Activated T-helper 2 cell treated with anti-CD3 and anti-CD28 coated beads, Interferon-gamma antibody, Interleukin-2, Interleukin-4, amounts not matched to agents 10 μg/mL and 5 μg/mL and 100 μg/mL, durations not matched to agents 14 hours and 24 hours and 36 hours (primary cell): ENCODE measurements around the gene MLXIPL. TPM values are rescaled to one million over a fixed set of nuclear protein-coding genes. Genes with fewer than 3 reads are reported as not detected.
"Not testable (repeated sequence)": the region's sequence is repeated elsewhere in the genome, so short reads cannot be mapped to it uniquely, and the experiment has no call there.

ENCODE experiments used
- DNase-seq: peaks from one replicate; pipeline ENCODE4 v3.0.0; 2021; ENCODE audit warnings: low spot score
- H3K27ac Mint-ChIP-seq: one replicate; pipeline ENCODE4 v1.8.0; 2021; ENCODE audit warnings: mixed read lengths
- H3K27me3 Mint-ChIP-seq: one replicate; pipeline ENCODE4 v1.8.0; 2021; ENCODE audit warnings: low read depth, mixed read lengths
- H3K36me3 Mint-ChIP-seq: one replicate; pipeline ENCODE4 v1.8.0; 2021; ENCODE audit warnings: low read depth, mixed read lengths
- H3K4me1 Mint-ChIP-seq: one replicate; pipeline ENCODE4 v1.8.0; 2021; ENCODE audit warnings: low read depth, mixed read lengths
- H3K4me3 Mint-ChIP-seq: one replicate; pipeline ENCODE4 v1.8.0; 2021; ENCODE audit warnings: low read depth, mild to moderate bottlenecking, moderate library complexity, mixed read lengths
- H3K9me3 Mint-ChIP-seq: one replicate; pipeline ENCODE4 v1.8.0; 2021; ENCODE audit warnings: mixed read lengths
- intact Hi-C: fragments of 100-400 bp; cut with micrococcal nuclease; formaldehyde crosslinking; loops from one replicate; pipeline ENCODE4 v1.15.1; 2023
- total RNA-seq: library from RNA; stranded (reverse); gene quantifications from 2 replicates; pipeline ENCODE4 v1.2.3, GENCODE V29; 2022

The MLXIPL gene
- total RNA-seq, 1 donor from 2014 or later = not detected

- Mint-ChIP-seq H3K4me1 (peaks cover 3% of the 10 kb centered on the region), H3K9me3 (no peaks in the 10 kb centered on the region), H3K4me3 (no peak overlapping the region), H3K36me3 (no peaks in the 10 kb centered on the region), H3K27ac (no peak overlapping the region), H3K27me3 (peaks cover 10% of the 10 kb centered on the region)
- intact Hi-C loops = no loop called here
- no peak for DNase-seq
These were observed 9.5 kb upstream of the MLXIPL start for GRCh38 chr7:73633844-73634243.

- Mint-ChIP-seq H3K4me1 (peaks cover 3% of the 10 kb centered on the region), H3K36me3 (no peaks in the 10 kb centered on the region), H3K9me3 (no peaks in the 10 kb centered on the region), H3K27me3 (peaks cover 14% of the 10 kb centered on the region), H3K27ac (no peak overlapping the region), H3K4me3 (no peak overlapping the region)
- intact Hi-C loops = no loop called here
- DNase-seq = no peak
These were observed 9.0 kb upstream of the MLXIPL start for GRCh38 chr7:73633323-73633722.

GRCh38 chr7:73631558-73631957 is 7.2 kb upstream of the MLXIPL start:
- peaks cover 3% of the 10 kb centered on the region for H3K4me1 Mint-ChIP-seq
- intact Hi-C loops = no loop called here
- H3K27ac Mint-ChIP-seq = no peak overlapping the region
- peaks cover 29% of the 10 kb centered on the region for H3K27me3 Mint-ChIP-seq
- no peaks in the 10 kb centered on the region for H3K9me3 Mint-ChIP-seq
- no peak overlapping the region for H3K4me3 Mint-ChIP-seq
- H3K36me3 Mint-ChIP-seq = no peaks in the 10 kb centered on the region
- no peak for DNase-seq

- Mint-ChIP-seq H3K27me3 (peaks cover 42% of the 10 kb centered on the region), H3K4me3 (no peak overlapping the region), H3K36me3 (no peaks in the 10 kb centered on the region), H3K9me3 (no peaks in the 10 kb centered on the region), H3K4me1 (no peaks in the 10 kb centered on the region), H3K27ac (no peak overlapping the region)
- DNase-seq = no peak
- intact Hi-C loops = no loop called here
These were observed 4.2 kb upstream of the MLXIPL start for GRCh38 chr7:73628504-73628903.

DNA sequence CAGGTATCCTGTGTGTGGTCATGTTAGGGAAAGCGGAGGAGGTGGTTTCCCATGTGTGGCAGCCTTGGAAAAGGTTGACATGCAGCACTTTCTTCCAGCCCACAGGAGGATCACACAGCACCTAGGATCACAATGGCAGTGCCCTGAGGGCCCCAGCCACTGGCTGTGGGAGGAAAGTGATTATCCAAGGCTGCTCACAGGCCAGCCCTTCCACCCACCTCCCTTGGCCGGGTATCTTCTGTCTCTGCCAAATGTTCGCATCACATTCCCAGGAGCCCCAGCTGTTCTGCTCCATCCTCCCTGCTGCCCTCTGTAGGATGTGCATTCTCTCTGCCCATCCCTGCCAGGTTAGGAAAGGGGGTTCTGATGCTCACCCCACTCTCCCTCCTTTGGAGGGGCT is 2.5 kb upstream of the MLXIPL start:
- no peaks in the 10 kb centered on the region for H3K4me1 Mint-ChIP-seq
- no peak overlapping the region for H3K27ac Mint-ChIP-seq
- peaks cover 50% of the 10 kb centered on the region for H3K27me3 Mint-ChIP-seq
- no peak for DNase-seq
- no peak overlapping the region for H3K4me3 Mint-ChIP-seq
- no peaks in the 10 kb centered on the region for H3K9me3 Mint-ChIP-seq
- no peaks in the 10 kb centered on the region for H3K36me3 Mint-ChIP-seq
- intact Hi-C loops = no loop called here

DNA sequence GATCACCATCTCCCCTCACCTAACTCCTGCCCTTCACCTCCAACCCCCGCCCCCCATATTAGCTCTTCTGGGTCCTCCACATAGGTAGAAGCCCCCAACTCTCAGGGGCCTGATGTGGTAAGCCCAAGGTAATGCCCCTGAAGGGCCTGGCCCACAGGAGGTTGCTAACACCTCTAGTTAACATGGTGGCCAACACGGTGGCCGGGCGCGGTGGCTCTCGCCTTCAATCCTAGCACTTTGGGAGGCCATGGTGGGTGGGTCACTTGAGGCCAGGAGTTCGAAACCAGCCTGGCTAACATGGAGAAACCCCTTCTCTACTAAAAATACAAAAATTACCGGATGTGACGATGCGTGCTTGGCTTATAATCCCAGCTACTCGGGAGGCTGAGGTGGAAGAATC is 954 bp upstream of the MLXIPL start:
- H3K9me3 Mint-ChIP-seq = no peaks in the 10 kb centered on the region
- peaks cover 55% of the 10 kb centered on the region for H3K27me3 Mint-ChIP-seq
- no peak for DNase-seq
- no peak overlapping the region for H3K27ac Mint-ChIP-seq
- intact Hi-C loops = loop anchor here (2.0 kb wide), 1 partner anchor 94 kb away; the partner anchor contains the start of gene STX1A
- H3K4me1 Mint-ChIP-seq = no peaks in the 10 kb centered on the region
- H3K4me3 Mint-ChIP-seq = no peak overlapping the region
- no peaks in the 10 kb centered on the region for H3K36me3 Mint-ChIP-seq

GRCh38 chr7:73624669-73625001 is 313 bp upstream of the MLXIPL start:
- Mint-ChIP-seq H3K27me3 (peaks cover 56% of the 10 kb centered on the region), H3K4me1 (no peaks in the 10 kb centered on the region), H3K9me3 (no peaks in the 10 kb centered on the region), H3K4me3 (no peak overlapping the region), H3K27ac (no peak overlapping the region), H3K36me3 (no peaks in the 10 kb centered on the region)
- intact Hi-C loops = loop anchor here (2.0 to 5.0 kb wide), 2 partner anchors 43 to 94 kb away; partner anchors contain the start of genes STX1A and VPS37D
- DNase-seq = no peak

DNA sequence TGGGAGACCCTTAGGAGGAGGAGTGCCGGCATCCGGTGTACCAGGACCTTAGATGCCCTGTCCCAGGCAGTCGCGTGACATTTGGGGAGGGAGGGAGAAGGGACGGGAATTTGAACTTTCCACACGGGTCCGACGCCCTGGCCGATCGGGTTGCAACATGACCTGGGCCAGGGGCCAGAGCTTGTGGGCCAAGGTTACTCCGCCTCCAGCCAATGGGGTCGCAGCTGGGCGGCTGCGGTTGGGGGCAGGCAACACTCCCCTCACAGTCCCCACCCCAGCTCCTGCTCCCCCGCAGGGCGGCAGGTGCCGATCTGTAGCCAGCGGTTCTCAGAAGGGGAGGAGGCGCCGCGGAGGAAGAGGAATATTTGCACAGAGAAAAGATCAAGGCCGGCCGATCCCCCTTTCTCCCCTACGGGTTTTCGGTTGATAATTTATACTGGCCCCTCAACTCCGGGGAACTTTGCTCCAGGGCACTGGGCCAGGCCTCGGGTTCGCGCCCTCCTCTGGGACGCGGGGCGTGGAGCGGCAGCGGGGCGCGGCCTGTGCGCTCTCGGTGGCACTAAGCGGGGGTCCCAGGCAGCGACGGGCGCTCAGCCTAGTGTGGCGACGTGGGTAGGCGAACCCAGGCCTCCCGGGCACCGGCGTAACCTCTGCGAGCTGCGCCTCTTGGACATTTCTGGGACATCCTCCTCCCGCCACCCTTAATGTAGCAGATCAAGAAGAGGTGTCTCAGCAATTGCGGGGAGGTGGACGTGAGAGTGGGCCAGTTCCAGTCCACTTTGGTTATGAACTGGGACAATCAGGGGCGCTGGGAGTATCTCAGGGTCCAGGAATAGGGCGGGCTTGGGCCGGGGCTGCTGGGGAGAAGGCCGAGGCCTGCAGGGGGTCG is 1.2 kb downstream of the MLXIPL start:
- Mint-ChIP-seq H3K4me3 (no peak overlapping the region), H3K27ac (no peak overlapping the region), H3K9me3 (no peaks in the 10 kb centered on the region), H3K36me3 (no peaks in the 10 kb centered on the region), H3K4me1 (no peaks in the 10 kb centered on the region), H3K27me3 (peaks cover 48% of the 10 kb centered on the region)
- intact Hi-C loops = loop anchor here (5.0 kb wide), 1 partner anchor 44 kb away; the partner anchor contains the start of gene VPS37D
- DNase-seq = no peak

GRCh38 chr7:73622527-73622908 is 1.8 kb downstream of the MLXIPL start:
- Mint-ChIP-seq H3K36me3 (no peaks in the 10 kb centered on the region), H3K4me3 (no peak overlapping the region), H3K27ac (no peak overlapping the region), H3K9me3 (no peaks in the 10 kb centered on the region), H3K27me3 (peaks cover 41% of the 10 kb centered on the region), H3K4me1 (no peaks in the 10 kb centered on the region)
- DNase-seq = no peak
- intact Hi-C loops = loop anchor here (5.0 kb wide), 1 partner anchor 45 kb away; the partner anchor contains the start of gene VPS37D

DNA sequence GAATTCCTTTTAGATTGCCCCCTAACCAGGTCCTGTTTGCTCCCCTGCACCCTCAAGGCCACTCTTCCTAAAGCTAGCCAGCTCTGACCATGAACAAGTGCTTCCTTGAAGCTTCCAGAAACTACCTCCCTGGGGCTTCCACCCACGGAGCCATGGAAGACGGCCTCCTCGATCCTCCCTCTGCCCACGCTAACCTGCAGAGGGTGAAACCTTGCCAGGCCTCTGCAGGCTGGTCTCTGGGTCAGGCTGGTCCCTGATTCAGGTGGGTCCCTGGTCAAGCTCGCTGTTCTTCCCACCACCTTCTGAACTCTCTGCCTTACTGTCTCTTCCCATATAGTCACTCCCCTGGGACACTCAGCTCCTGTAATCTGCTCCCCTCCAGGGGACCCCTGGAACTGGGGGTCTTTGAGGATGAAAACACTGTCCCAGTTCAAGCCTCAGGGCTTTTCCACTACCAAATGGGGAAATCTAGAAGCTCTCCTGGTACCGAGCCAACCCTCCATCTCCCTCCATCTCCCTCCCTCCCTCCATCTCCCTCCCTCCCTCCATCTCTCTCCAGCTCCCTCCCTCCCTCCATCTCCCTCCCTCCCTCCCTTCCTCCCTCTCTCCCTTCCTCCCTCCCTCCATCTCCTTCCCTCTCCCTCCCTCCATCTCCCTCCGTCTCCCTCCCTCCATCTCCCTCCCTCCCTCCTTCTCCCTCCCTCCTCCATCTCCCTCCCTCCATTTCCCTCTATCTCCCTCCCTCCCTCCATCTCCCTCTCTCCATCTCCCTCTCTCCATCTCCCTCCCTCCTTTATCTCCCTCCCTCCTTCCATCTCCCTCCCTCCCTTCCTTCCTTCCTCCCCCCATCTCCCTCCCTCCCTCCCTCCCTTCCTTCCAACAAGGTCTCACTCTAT is 2.9 kb downstream of the MLXIPL start:
- Mint-ChIP-seq H3K4me3 (no peak overlapping the region), H3K27ac (no peak overlapping the region), H3K4me1 (no peaks in the 10 kb centered on the region), H3K27me3 (peaks cover 33% of the 10 kb centered on the region), H3K36me3 (no peaks in the 10 kb centered on the region), H3K9me3 (no peaks in the 10 kb centered on the region)
- no peak for DNase-seq
- intact Hi-C loops = loop anchor here (5.0 kb wide), 1 partner anchor 46 kb away; the partner anchor contains the start of gene VPS37D

GRCh38 chr7:73619394-73619793 is 4.9 kb downstream of the MLXIPL start:
- peaks cover 22% of the 10 kb centered on the region for H3K27me3 Mint-ChIP-seq
- DNase-seq, H3K27ac Mint-ChIP-seq, H3K9me3 Mint-ChIP-seq, intact Hi-C loops, H3K4me3 Mint-ChIP-seq, H3K36me3 Mint-ChIP-seq, H3K4me1 Mint-ChIP-seq: not testable (repeated sequence)

- Mint-ChIP-seq H3K27me3 (peaks cover 23% of the 10 kb centered on the region), H3K4me3 (no peak overlapping the region), H3K36me3 (no peaks in the 10 kb centered on the region), H3K4me1 (no peaks in the 10 kb centered on the region), H3K9me3 (no peaks in the 10 kb centered on the region), H3K27ac (no peak overlapping the region)
- DNase-seq = no peak
- intact Hi-C loops = no loop called here
These were observed 5.8 kb downstream of the MLXIPL start for GRCh38 chr7:73618538-73618937.

DNA sequence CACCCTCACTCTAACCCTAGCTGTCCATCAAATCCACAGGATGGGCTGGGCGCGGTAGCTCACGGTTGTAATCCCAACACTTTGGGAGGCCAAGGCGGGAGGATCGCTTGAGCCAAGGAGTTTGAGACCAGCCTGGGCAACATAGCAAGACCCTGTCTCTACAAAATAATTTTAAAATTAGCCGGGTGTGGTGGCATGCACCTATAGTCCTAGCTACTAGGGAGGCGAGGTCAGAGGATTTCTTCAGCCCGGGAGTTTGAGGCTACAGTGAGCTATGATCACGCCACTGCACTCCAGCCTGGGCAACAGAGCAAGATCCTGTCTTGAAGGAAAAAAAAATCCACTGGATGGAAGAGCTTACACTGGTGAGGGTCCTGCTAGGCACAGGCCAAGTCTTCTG is 6.8 kb downstream of the MLXIPL start:
- DNase-seq, H3K27ac Mint-ChIP-seq, H3K36me3 Mint-ChIP-seq, H3K4me1 Mint-ChIP-seq, intact Hi-C loops, H3K9me3 Mint-ChIP-seq, H3K4me3 Mint-ChIP-seq: not testable (repeated sequence)
- H3K27me3 Mint-ChIP-seq = peaks cover 22% of the 10 kb centered on the region
